ENCODE measurements around the gene DENND4B. TPM values are rescaled to one million over a fixed set of nuclear protein-coding genes. Genes with fewer than 3 reads are reported as not detected.
"Not testable (repeated sequence)": the region's sequence is repeated elsewhere in the genome, so short reads cannot be mapped to it uniquely, and the experiment has no call there.

The DENND4B gene
- total RNA-seq, 1 donor from 2014 or later: 2.7 TPM

DNA sequence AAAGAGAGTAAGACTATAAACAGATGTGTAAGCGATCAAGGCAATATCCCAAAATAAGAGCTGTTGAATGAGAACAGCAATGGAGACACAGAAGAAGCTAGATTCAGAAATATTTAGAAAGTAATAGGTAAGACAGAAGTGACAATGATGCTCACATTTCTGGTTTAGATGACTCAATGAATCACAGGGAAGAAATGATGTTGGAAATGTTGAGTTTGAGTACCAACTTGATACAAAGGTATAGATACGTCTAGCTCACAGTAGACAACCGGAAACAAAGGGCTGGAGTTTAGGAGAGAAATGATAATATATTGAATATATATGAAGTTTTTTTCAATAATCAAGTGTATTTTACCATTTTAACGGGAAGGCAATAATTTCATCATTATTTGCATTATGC, 30.2 kb downstream of the DENND4B start:
- H3K9ac ChIP-seq: no peak overlapping the region
- H3K36me3 ChIP-seq: no peaks in the 10 kb centered on the region
- peaks cover 19% of the 10 kb centered on the region for H3K4me1 ChIP-seq
- H2AFZ ChIP-seq (replicated peaks): no peak overlapping the region
- peaks cover 4% of the 10 kb centered on the region for H3K9me3 Mint-ChIP-seq
- H3K4me3 ChIP-seq: no peak overlapping the region
- H4K20me1 ChIP-seq (ENCODE audit: low read depth): peaks cover 100% of the 10 kb centered on the region
- TF ChIP-seq EZH2phosphoT487 (IDR thresholded peaks at IDR 0.05) (no peak), EZH2 (IDR thresholded peaks at IDR 0.05) (no peak), CTCF (IDR thresholded peaks at IDR 0.05) (no peak)
- peaks cover 100% of the 10 kb centered on the region for H3K79me2 ChIP-seq (ENCODE audit: low read depth)
- no peak overlapping the region for H3K27ac ChIP-seq
- H3K36me3 Mint-ChIP-seq: peaks cover 11% of the 10 kb centered on the region
- peaks cover 26% of the 10 kb centered on the region for H3K4me1 Mint-ChIP-seq
- no peak overlapping the region for H3K4me2 ChIP-seq
- no peaks in the 10 kb centered on the region for H3F3A ChIP-seq (ENCODE audit: low read depth)
- no peak overlapping the region for H3K27ac Mint-ChIP-seq
- H3K4me3 Mint-ChIP-seq: no peak overlapping the region
- H3K27me3 Mint-ChIP-seq (ENCODE audit: insufficient read depth, low read depth): peaks cover 2% of the 10 kb centered on the region
- H3K9me3 ChIP-seq (ENCODE audit: low read depth): no peaks in the 10 kb centered on the region
- DNase-seq (ENCODE audit: low spot score): no peak
- no peaks in the 10 kb centered on the region for H3K27me3 ChIP-seq

GRCh38 chr1:153912349-153912748, 34.2 kb downstream of the DENND4B start:
- no peak overlapping the region for H3K27ac Mint-ChIP-seq
- no peak overlapping the region for H3K4me2 ChIP-seq
- no peaks in the 10 kb centered on the region for H3K27me3 ChIP-seq
- no peak overlapping the region for H3K4me3 Mint-ChIP-seq
- TF ChIP-seq EZH2phosphoT487 (IDR thresholded peaks at IDR 0.05) (no peak), CTCF (IDR thresholded peaks at IDR 0.05) (no peak), EZH2 (IDR thresholded peaks at IDR 0.05) (no peak)
- peaks cover 17% of the 10 kb centered on the region for H3K36me3 Mint-ChIP-seq
- no peak overlapping the region for H3K4me3 ChIP-seq
- H3K36me3 ChIP-seq: no peaks in the 10 kb centered on the region
- peaks cover 2% of the 10 kb centered on the region for H3K27me3 Mint-ChIP-seq (ENCODE audit: insufficient read depth, low read depth)
- H2AFZ ChIP-seq (replicated peaks): no peak overlapping the region
- DNase-seq (ENCODE audit: low spot score): no peak
- H4K20me1 ChIP-seq (ENCODE audit: low read depth): peaks cover 89% of the 10 kb centered on the region
- H3K4me1 Mint-ChIP-seq: no peaks in the 10 kb centered on the region
- no peak overlapping the region for H3K27ac ChIP-seq
- peaks cover 100% of the 10 kb centered on the region for H3K79me2 ChIP-seq (ENCODE audit: low read depth)
- no peaks in the 10 kb centered on the region for H3K4me1 ChIP-seq
- no peak overlapping the region for H3K9ac ChIP-seq
- peaks cover 6% of the 10 kb centered on the region for H3K9me3 Mint-ChIP-seq
- H3K9me3 ChIP-seq (ENCODE audit: low read depth): no peaks in the 10 kb centered on the region
- H3F3A ChIP-seq (ENCODE audit: low read depth): no peaks in the 10 kb centered on the region

- H3K9me3 Mint-ChIP-seq; H3K9ac ChIP-seq; H3K4me2 ChIP-seq; H3F3A ChIP-seq (ENCODE audit: low read depth); H3K9me3 ChIP-seq (ENCODE audit: low read depth); H3K4me1 Mint-ChIP-seq; DNase-seq (ENCODE audit: low spot score); H3K4me3 Mint-ChIP-seq; H3K4me1 ChIP-seq; H2AFZ ChIP-seq (replicated peaks); H3K27me3 Mint-ChIP-seq (ENCODE audit: insufficient read depth, low read depth); H3K27ac ChIP-seq; H3K27me3 ChIP-seq; H3K27ac Mint-ChIP-seq; H3K4me3 ChIP-seq; H3K36me3 ChIP-seq: not testable (repeated sequence)
- peaks cover 19% of the 10 kb centered on the region for H3K36me3 Mint-ChIP-seq
- peaks cover 100% of the 10 kb centered on the region for H3K79me2 ChIP-seq (ENCODE audit: low read depth)
- peaks cover 83% of the 10 kb centered on the region for H4K20me1 ChIP-seq (ENCODE audit: low read depth)
These were observed 36.0 kb downstream of the DENND4B start for GRCh38 chr1:153910560-153910959.

DNA sequence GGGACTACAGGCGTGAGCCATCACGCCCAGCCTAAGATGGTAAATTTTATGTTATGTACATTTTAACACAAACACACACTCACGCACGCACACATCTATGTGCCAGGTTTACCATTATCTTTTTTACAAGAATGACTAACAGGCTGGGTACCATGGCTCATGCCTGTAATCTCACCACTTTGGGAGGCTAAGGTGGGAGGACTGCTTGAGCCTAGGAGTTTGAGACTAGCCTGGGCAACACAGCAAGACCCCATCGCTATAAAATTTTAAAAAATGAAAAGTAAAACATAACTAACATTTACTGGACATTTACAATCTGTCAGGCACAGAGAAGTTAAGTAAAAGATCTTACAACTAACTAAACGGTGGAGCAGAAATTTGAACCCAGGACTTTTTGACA, 38.4 kb downstream of the DENND4B start:
- Histone ChIP-seq H3F3A (ENCODE audit: low read depth) (no peaks in the 10 kb centered on the region), H3K9me3 (ENCODE audit: low read depth) (no peaks in the 10 kb centered on the region), H3K79me2 (ENCODE audit: low read depth) (peaks cover 100% of the 10 kb centered on the region), H2AFZ (replicated peaks) (no peak overlapping the region), H3K9ac (no peak overlapping the region), H3K4me1 (no peaks in the 10 kb centered on the region), H3K36me3 (no peaks in the 10 kb centered on the region), H3K27me3 (no peaks in the 10 kb centered on the region), H3K27ac (no peak overlapping the region), H3K4me3 (no peak overlapping the region), H4K20me1 (ENCODE audit: low read depth) (peaks cover 82% of the 10 kb centered on the region), H3K4me2 (no peak overlapping the region)
- DNase-seq (ENCODE audit: low spot score): no peak
- TF ChIP-seq EZH2 (IDR thresholded peaks at IDR 0.05) (no peak), EZH2phosphoT487 (IDR thresholded peaks at IDR 0.05) (no peak), CTCF (IDR thresholded peaks at IDR 0.05) (no peak)
- Mint-ChIP-seq H3K36me3 (peaks cover 19% of the 10 kb centered on the region), H3K27ac (no peak overlapping the region), H3K9me3 (peaks cover 6% of the 10 kb centered on the region), H3K27me3 (ENCODE audit: insufficient read depth, low read depth) (peaks cover 2% of the 10 kb centered on the region), H3K4me1 (no peaks in the 10 kb centered on the region), H3K4me3 (no peak overlapping the region)
